Measurements from ENCODE around the gene STK38. TPM values are rescaled to one million over a fixed set of nuclear protein-coding genes. Genes with fewer than 3 reads are reported as not detected.

The STK38 gene
- total RNA-seq, 5 donors from 2014 or later (not counting 1 experiment from before 2014, with no cell fraction given): 90.3 to 164 (median 152) TPM

DNA sequence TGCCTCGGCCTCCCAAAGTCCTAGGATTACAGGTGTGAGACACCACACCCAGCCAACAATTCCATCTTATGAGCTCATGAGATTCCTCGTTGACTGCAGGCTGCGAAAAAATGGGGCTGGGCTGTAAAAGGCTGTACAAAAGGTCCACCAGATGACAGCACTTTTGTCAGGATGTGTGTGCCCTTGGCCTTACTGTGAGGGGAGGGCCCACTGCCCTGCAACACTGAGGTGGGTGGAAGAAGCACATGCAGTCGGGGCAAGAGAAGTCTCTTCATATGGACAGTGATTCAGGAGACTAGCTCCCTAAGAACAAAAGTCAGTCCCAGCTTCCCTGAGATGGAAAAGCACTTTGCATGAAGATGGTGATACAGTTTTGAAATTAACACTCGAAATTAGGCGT is 54.0 kb downstream of the STK38 start:
- ChIA-PET CTCF (no interaction called here), POLR2A (interaction anchor here in 1 of 2 donors (0.6 kb wide), 1 partner anchor 14 kb away, joined by 3 read pairs; no protein-coding TSS in a partner anchor)
- no peak for ATAC-seq (replicated peaks in 1 of 4)
- no peak overlapping the region for H3K4me3 ChIP-seq (ENCODE audit: control insufficient read depth in 1 of 2, extremely low read depth in 1 of 2, low read length in 1 of 2)
- no peak overlapping the region for H3K4me3 Mint-ChIP-seq
- no peaks in the 10 kb centered on the region for H3K9me3 ChIP-seq
- peak overlapping the region; percentile 62 to 83 for H3K27ac Mint-ChIP-seq
- WGBS (ENCODE audit: insufficient coverage): 100% methylated on average over 2 of the region's 6 CpGs
- peaks cover 6 to 7% of the 10 kb centered on the region in 2 experiments for H3K4me1 ChIP-seq (ENCODE audit: control insufficient read depth in 1 of 2, extremely low read depth in 1 of 2, insufficient read depth in 2 of 2, low read length in 2 of 2)
- no peak for DNase-seq
- H3K36me3 Mint-ChIP-seq: peaks cover 64% of the 10 kb centered on the region
- H3K27me3 ChIP-seq (replicated peaks in 1 of 2; ENCODE audit: control insufficient read depth in 2 of 2, extremely low read depth in 1 of 2, insufficient read depth in 2 of 2, low read length in 1 of 2): no peaks in the 10 kb centered on the region
- no peaks in the 10 kb centered on the region for H3K27me3 Mint-ChIP-seq
- H3K9me3 Mint-ChIP-seq: no peaks in the 10 kb centered on the region
- peaks cover 12 to 44% (median 44%) of the 10 kb centered on the region in 3 donors for H3K4me1 Mint-ChIP-seq
- H3K36me3 ChIP-seq (ENCODE audit: control insufficient read depth in 2 of 2, extremely low read depth in 1 of 2, insufficient read depth in 1 of 2, low read length in 1 of 2): peaks cover 16 to 59% of the 10 kb centered on the region in 2 donors
- H3K27ac ChIP-seq (ENCODE audit: low read length): no peak overlapping the region

DNA sequence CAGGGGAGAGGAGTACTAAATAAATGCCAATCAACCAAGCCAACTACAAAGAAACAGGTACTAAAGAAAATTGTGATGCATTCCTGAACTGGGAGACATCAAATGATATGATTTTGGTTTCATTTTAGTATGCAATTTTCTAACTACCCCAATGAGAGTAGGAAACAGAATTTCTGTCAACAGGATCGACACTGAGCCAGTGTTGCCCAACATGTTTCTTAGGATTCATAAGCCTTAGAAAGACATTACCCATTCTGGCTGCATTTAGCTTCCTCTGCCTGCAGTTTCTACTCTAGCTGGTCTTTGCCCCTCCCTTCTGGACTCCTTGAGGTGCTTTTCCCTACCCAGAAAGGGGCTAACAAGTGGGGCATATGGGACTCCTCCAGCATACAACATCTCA is 54.7 kb downstream of the STK38 start:
- no peak for DNase-seq
- ChIA-PET POLR2A (no interaction called here), CTCF (interaction anchor here in 1 of 2 donors (0.5 to 0.7 kb wide), 2 partner anchors 190 to 1331 kb away, joined by 3 to 6 read pairs; no protein-coding TSS in a partner anchor)
- Mint-ChIP-seq H3K27me3 (no peaks in the 10 kb centered on the region), H3K27ac (peak overlapping the region; percentile 10 to 55), H3K36me3 (peaks cover 65% of the 10 kb centered on the region), H3K9me3 (no peaks in the 10 kb centered on the region), H3K4me3 (no peak overlapping the region), H3K4me1 (peaks cover 12 to 44% (median 44%) of the 10 kb centered on the region in 3 donors)
- WGBS (ENCODE audit: insufficient coverage): 100% methylated on average over 1 of the region's 1 CpG
- H3K36me3 ChIP-seq (ENCODE audit: control insufficient read depth in 2 of 2, extremely low read depth in 1 of 2, insufficient read depth in 1 of 2, low read length in 1 of 2): peaks cover 16 to 57% of the 10 kb centered on the region in 2 donors
- no peaks in the 10 kb centered on the region for H3K27me3 ChIP-seq (replicated peaks in 1 of 2; ENCODE audit: control insufficient read depth in 2 of 2, extremely low read depth in 1 of 2, insufficient read depth in 2 of 2, low read length in 1 of 2)
- H3K9me3 ChIP-seq: no peaks in the 10 kb centered on the region
- no peak for ATAC-seq (replicated peaks in 1 of 4)
- H3K4me3 ChIP-seq (ENCODE audit: control insufficient read depth in 1 of 2, extremely low read depth in 1 of 2, low read length in 1 of 2): no peak overlapping the region
- H3K4me1 ChIP-seq (ENCODE audit: control insufficient read depth in 1 of 2, extremely low read depth in 1 of 2, insufficient read depth in 2 of 2, low read length in 2 of 2): peaks cover 6 to 7% of the 10 kb centered on the region in 2 experiments
- H3K27ac ChIP-seq (ENCODE audit: low read length): no peak overlapping the region

DNA sequence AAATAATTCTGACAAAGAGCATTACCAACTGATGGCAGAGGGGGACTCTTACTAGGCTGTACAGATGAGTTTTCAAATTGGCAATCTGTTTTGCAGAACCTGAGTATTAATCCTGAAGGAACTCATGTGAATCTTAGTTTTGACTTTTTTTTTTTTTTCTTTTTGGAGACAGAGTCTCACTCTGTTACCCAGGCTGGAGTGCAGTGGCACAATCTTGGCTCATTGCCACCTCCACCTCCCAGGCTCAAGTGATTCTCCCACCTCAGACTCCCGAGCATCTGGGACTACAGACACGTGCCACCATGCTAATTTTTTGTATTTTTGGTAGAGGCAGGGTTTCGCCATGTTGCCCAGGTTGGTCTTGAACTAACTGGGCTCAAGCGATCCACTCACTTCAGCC is 55.2 kb downstream of the STK38 start:
- ChIA-PET POLR2A (no interaction called here), CTCF (no interaction called here)
- peaks cover 16 to 57% of the 10 kb centered on the region in 2 donors for H3K36me3 ChIP-seq (ENCODE audit: control insufficient read depth in 2 of 2, extremely low read depth in 1 of 2, insufficient read depth in 1 of 2, low read length in 1 of 2)
- no peak for DNase-seq
- no peak for ATAC-seq (replicated peaks in 1 of 4)
- no peak overlapping the region for H3K4me3 ChIP-seq (ENCODE audit: control insufficient read depth in 1 of 2, extremely low read depth in 1 of 2, low read length in 1 of 2)
- WGBS (ENCODE audit: insufficient coverage): no CpG with 5 or more reads among the region's 4 CpGs
- Mint-ChIP-seq H3K27me3 (no peaks in the 10 kb centered on the region), H3K4me3 (no peak overlapping the region), H3K27ac (peak overlapping the region; percentile 10 to 55), H3K36me3 (peaks cover 64% of the 10 kb centered on the region), H3K9me3 (no peaks in the 10 kb centered on the region), H3K4me1 (peaks cover 12 to 44% (median 41%) of the 10 kb centered on the region in 3 donors)
- peaks cover 6 to 7% of the 10 kb centered on the region in 2 experiments for H3K4me1 ChIP-seq (ENCODE audit: control insufficient read depth in 1 of 2, extremely low read depth in 1 of 2, insufficient read depth in 2 of 2, low read length in 2 of 2)
- no peaks in the 10 kb centered on the region for H3K27me3 ChIP-seq (replicated peaks in 1 of 2; ENCODE audit: control insufficient read depth in 2 of 2, extremely low read depth in 1 of 2, insufficient read depth in 2 of 2, low read length in 1 of 2)
- H3K9me3 ChIP-seq: no peaks in the 10 kb centered on the region
- no peak overlapping the region for H3K27ac ChIP-seq (ENCODE audit: low read length)

DNA sequence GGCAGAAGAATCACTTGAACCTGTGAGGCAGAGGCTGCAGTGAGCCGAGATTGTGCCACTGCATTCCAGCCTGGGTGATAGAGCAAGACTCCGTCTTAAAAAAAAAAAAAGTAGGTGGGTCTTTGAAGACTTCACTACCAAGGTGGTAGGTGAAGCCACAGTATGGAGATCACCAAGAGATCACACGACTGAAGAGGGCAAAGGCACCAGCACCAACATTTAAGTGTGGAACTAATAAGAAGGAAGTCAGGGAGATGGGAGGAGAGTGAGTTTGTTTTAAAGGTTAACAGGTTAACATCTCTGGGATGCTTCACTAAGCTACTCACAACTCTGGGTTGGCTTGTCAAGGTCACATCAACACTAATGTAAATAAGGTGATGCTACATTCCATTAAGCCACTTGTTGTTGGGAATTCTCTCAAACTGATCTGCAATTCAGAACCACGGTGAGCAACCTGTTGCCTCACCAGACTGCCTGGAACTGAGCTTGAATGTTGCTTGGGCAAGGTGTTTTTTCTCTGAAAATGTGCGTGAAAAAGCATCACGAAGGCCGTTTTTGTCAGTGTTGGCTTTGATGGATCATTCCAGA is 55.8 kb downstream of the STK38 start:
- peaks cover 16 to 57% of the 10 kb centered on the region in 2 donors for H3K36me3 ChIP-seq (ENCODE audit: control insufficient read depth in 2 of 2, extremely low read depth in 1 of 2, insufficient read depth in 1 of 2, low read length in 1 of 2)
- peak overlapping the region in 1 of 2 donors; percentile 45 for H3K27ac Mint-ChIP-seq
- POLR2A ChIA-PET: no interaction called here
- H3K4me1 Mint-ChIP-seq: peaks cover 12 to 43% (median 41%) of the 10 kb centered on the region in 3 donors
- CTCF ChIA-PET: interaction anchor here in 1 of 2 donors (0.6 kb wide), 1 partner anchor 599 kb away, joined by 3 read pairs; no protein-coding TSS in a partner anchor
- H3K4me3 ChIP-seq (ENCODE audit: control insufficient read depth in 1 of 2, extremely low read depth in 1 of 2, low read length in 1 of 2): no peak overlapping the region
- no peaks in the 10 kb centered on the region for H3K9me3 ChIP-seq
- peaks cover 6 to 7% of the 10 kb centered on the region in 2 experiments for H3K4me1 ChIP-seq (ENCODE audit: control insufficient read depth in 1 of 2, extremely low read depth in 1 of 2, insufficient read depth in 2 of 2, low read length in 2 of 2)
- DNase-seq (no peak), ATAC-seq (replicated peaks in 1 of 4) (no peak)
- H3K4me3 Mint-ChIP-seq: no peak overlapping the region
- H3K36me3 Mint-ChIP-seq: peaks cover 64% of the 10 kb centered on the region
- 95% methylated on average over 3 of the region's 7 CpGs for WGBS (ENCODE audit: insufficient coverage)
- no peak overlapping the region for H3K27ac ChIP-seq (ENCODE audit: low read length)
- no peaks in the 10 kb centered on the region for H3K27me3 Mint-ChIP-seq
- H3K27me3 ChIP-seq (replicated peaks in 1 of 2; ENCODE audit: control insufficient read depth in 2 of 2, extremely low read depth in 1 of 2, insufficient read depth in 2 of 2, low read length in 1 of 2): no peaks in the 10 kb centered on the region
- no peaks in the 10 kb centered on the region for H3K9me3 Mint-ChIP-seq

DNA sequence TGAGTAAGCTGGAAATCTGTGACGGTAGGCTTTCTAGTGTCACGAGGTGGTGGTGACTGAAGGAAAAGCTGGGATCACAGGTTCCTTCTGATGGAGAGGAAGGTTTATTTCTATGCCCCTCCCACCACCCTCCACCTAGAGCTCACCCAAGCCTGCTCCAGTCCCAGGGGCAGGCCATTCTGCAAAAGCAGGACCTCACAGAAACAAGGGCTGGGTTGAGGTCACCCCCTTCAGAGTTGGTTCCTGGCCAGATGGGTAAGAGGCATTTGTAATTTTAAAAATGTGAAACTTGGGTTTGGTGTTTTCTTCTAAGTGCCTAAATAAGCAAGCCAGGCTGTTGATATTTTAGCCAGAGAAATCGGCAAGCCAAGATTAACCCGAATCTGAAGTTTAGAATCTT is 57.9 kb downstream of the STK38 start:
- WGBS (ENCODE audit: insufficient coverage): 100% methylated on average over 2 of the region's 4 CpGs
- peaks cover 7 to 54% of the 10 kb centered on the region in 2 donors for H3K36me3 ChIP-seq (ENCODE audit: control insufficient read depth in 2 of 2, extremely low read depth in 1 of 2, insufficient read depth in 1 of 2, low read length in 1 of 2)
- H3K36me3 Mint-ChIP-seq: peaks cover 59% of the 10 kb centered on the region
- no peaks in the 10 kb centered on the region for H3K9me3 ChIP-seq
- H3K4me3 Mint-ChIP-seq: no peak overlapping the region
- no peaks in the 10 kb centered on the region for H3K9me3 Mint-ChIP-seq
- DNase-seq: no peak
- CTCF ChIA-PET: no interaction called here
- H3K4me1 ChIP-seq (ENCODE audit: control insufficient read depth in 1 of 2, extremely low read depth in 1 of 2, insufficient read depth in 2 of 2, low read length in 2 of 2): peaks cover 4 to 5% of the 10 kb centered on the region in 2 experiments
- peaks cover 14 to 28% (median 26%) of the 10 kb centered on the region in 3 donors for H3K4me1 Mint-ChIP-seq
- ATAC-seq (replicated peaks in 1 of 4): no peak
- H3K27ac Mint-ChIP-seq: peak overlapping the region; percentile 34 to 55
- POLR2A ChIA-PET: interaction anchor here in 1 of 2 donors (0.5 kb wide), 1 partner anchor 23 kb away, joined by 4 read pairs; no protein-coding TSS in a partner anchor
- no peak overlapping the region for H3K4me3 ChIP-seq (ENCODE audit: control insufficient read depth in 1 of 2, extremely low read depth in 1 of 2, low read length in 1 of 2)
- H3K27me3 ChIP-seq (replicated peaks in 1 of 2; ENCODE audit: control insufficient read depth in 2 of 2, extremely low read depth in 1 of 2, insufficient read depth in 2 of 2, low read length in 1 of 2): no peaks in the 10 kb centered on the region
- no peaks in the 10 kb centered on the region for H3K27me3 Mint-ChIP-seq
- H3K27ac ChIP-seq (ENCODE audit: low read length): no peak overlapping the region

DNA sequence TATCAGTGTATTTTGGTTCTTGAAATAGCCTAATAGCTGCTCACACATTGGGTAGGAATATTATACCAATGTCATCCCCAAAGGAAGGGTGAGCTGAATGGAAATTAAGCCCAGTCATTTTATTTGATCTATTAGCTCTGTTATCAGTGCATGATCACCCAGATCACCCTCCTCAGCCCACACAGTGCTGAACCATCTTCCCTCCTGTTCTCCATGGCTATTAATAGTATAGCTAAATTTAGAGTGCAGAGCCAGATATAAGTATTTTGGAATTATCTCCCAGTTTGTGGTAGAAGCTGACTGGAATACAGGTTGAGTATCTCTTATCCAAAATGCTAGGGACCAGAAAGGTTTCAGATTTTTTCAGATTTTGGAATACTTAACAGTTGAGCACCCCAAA is 59.1 kb downstream of the STK38 start:
- no peaks in the 10 kb centered on the region for H3K27me3 Mint-ChIP-seq
- H3K4me1 Mint-ChIP-seq: peaks cover 5 to 17% (median 14%) of the 10 kb centered on the region in 3 donors
- DNase-seq (no peak), ATAC-seq (replicated peaks in 1 of 4) (no peak)
- Histone ChIP-seq H3K4me1 (ENCODE audit: control insufficient read depth in 1 of 2, extremely low read depth in 1 of 2, insufficient read depth in 2 of 2, low read length in 2 of 2) (no peaks in the 10 kb centered on the region), H3K27ac (ENCODE audit: low read length) (no peak overlapping the region), H3K36me3 (ENCODE audit: control insufficient read depth in 2 of 2, extremely low read depth in 1 of 2, insufficient read depth in 1 of 2, low read length in 1 of 2) (peaks cover 2 to 42% of the 10 kb centered on the region in 2 donors), H3K4me3 (ENCODE audit: control insufficient read depth in 1 of 2, extremely low read depth in 1 of 2, low read length in 1 of 2) (no peak overlapping the region), H3K9me3 (no peaks in the 10 kb centered on the region), H3K27me3 (replicated peaks in 1 of 2; ENCODE audit: control insufficient read depth in 2 of 2, extremely low read depth in 1 of 2, insufficient read depth in 2 of 2, low read length in 1 of 2) (no peaks in the 10 kb centered on the region)
- H3K4me3 Mint-ChIP-seq: no peak overlapping the region
- CTCF ChIA-PET: interaction anchor here in 1 of 2 donors (0.6 kb wide), 1 partner anchor 36 kb away, joined by 4 read pairs; no protein-coding TSS in a partner anchor
- H3K27ac Mint-ChIP-seq: no peak overlapping the region
- POLR2A ChIA-PET: interaction anchor here in 1 of 2 donors (0.5 kb wide), 1 partner anchor 23 kb away, joined by 3 read pairs; no protein-coding TSS in a partner anchor
- H3K36me3 Mint-ChIP-seq: peaks cover 53% of the 10 kb centered on the region
- H3K9me3 Mint-ChIP-seq: no peaks in the 10 kb centered on the region

Measured in T-cell (primary cell).